ENCODE data around the gene GPR15. TPM values are rescaled to one million over a fixed set of nuclear protein-coding genes. Genes with fewer than 3 reads are reported as not detected.

GPR15 gene
- polyA plus RNA-seq, 1 donor from 2014 or later: not detected

DNA sequence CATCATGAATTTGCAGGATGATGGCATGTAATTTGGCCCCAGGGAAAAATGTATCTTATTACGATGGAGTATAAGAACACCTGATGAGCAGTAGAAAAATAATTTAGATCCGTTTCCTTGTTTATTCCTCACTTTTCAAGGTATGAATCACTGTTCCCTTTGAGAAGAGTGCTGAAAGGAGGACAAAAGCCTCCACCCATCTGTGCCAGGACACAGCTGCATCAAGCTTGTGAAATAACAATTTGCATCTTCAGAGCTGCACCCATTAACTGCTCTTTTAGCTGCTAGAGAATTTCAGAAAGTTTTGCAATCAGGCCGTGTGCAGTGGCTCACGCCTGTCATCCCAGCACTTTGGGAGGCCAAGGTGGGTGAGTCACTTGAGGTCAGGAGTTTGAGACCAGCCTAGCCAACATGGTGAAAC is 18.7 kb upstream of the GPR15 start:
- no peak for TF ChIP-seq EP300 (conservative IDR thresholded peaks at IDR 0.05; ENCODE audit: poor library complexity, severe bottlenecking)
- TF ChIP-seq RAD21 (conservative IDR thresholded peaks at IDR 0.05): no peak
- no peak for TF ChIP-seq EZH2 (IDR thresholded peaks at IDR 0.05; ENCODE audit: borderline replicate concordance, insufficient read depth, low read length, poor library complexity, severe bottlenecking)
- TF ChIP-seq MXI1 (conservative IDR thresholded peaks at IDR 0.05; ENCODE audit: poor library complexity, severe bottlenecking): no peak
- TF ChIP-seq, protein P1, sequence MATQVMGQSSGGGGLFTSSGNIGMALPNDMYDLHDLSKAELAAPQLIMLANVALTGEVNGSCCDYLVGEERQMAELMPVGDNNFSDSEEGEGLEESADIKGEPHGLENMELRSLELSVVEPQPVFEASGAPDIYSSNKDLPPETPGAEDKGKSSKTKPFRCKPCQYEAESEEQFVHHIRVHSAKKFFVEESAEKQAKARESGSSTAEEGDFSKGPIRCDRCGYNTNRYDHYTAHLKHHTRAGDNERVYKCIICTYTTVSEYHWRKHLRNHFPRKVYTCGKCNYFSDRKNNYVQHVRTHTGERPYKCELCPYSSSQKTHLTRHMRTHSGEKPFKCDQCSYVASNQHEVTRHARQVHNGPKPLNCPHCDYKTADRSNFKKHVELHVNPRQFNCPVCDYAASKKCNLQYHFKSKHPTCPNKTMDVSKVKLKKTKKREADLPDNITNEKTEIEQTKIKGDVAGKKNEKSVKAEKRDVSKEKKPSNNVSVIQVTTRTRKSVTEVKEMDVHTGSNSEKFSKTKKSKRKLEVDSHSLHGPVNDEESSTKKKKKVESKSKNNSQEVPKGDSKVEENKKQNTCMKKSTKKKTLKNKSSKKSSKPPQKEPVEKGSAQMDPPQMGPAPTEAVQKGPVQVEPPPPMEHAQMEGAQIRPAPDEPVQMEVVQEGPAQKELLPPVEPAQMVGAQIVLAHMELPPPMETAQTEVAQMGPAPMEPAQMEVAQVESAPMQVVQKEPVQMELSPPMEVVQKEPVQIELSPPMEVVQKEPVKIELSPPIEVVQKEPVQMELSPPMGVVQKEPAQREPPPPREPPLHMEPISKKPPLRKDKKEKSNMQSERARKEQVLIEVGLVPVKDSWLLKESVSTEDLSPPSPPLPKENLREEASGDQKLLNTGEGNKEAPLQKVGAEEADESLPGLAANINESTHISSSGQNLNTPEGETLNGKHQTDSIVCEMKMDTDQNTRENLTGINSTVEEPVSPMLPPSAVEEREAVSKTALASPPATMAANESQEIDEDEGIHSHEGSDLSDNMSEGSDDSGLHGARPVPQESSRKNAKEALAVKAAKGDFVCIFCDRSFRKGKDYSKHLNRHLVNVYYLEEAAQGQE (IDR thresholded peaks at IDR 0.05; ENCODE audit: borderline replicate concordance): no peak
- TF ChIP-seq TAF1 (IDR thresholded peaks at IDR 0.05; ENCODE audit: low read depth): no peak
- TF ChIP-seq, protein P2, sequence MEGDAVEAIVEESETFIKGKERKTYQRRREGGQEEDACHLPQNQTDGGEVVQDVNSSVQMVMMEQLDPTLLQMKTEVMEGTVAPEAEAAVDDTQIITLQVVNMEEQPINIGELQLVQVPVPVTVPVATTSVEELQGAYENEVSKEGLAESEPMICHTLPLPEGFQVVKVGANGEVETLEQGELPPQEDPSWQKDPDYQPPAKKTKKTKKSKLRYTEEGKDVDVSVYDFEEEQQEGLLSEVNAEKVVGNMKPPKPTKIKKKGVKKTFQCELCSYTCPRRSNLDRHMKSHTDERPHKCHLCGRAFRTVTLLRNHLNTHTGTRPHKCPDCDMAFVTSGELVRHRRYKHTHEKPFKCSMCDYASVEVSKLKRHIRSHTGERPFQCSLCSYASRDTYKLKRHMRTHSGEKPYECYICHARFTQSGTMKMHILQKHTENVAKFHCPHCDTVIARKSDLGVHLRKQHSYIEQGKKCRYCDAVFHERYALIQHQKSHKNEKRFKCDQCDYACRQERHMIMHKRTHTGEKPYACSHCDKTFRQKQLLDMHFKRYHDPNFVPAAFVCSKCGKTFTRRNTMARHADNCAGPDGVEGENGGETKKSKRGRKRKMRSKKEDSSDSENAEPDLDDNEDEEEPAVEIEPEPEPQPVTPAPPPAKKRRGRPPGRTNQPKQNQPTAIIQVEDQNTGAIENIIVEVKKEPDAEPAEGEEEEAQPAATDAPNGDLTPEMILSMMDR (IDR thresholded peaks at IDR 0.05; ENCODE audit: poor library complexity, severe bottlenecking): no peak
- TF ChIP-seq SMC3 (conservative IDR thresholded peaks at IDR 0.05; ENCODE audit: poor library complexity): no peak
- TF ChIP-seq POLR2AphosphoS5 (IDR thresholded peaks at IDR 0.05): no peak
- H3K27ac ChIP-seq (ENCODE audit: low read length): no peak overlapping the region
- H4K20me1 ChIP-seq (ENCODE audit: insufficient read depth): no peaks in the 10 kb centered on the region
- no peak overlapping the region for H3K4me3 ChIP-seq (ENCODE audit: low read length)
- H2AFZ ChIP-seq (ENCODE audit: low read depth, low read length): no peak overlapping the region
- no peak overlapping the region for H3K9ac ChIP-seq (ENCODE audit: low read length)
- H3K79me2 ChIP-seq (replicated peaks; ENCODE audit: insufficient read depth, low read length): no peaks in the 10 kb centered on the region
- no peaks in the 10 kb centered on the region for H3K9me2 ChIP-seq (ENCODE audit: insufficient read depth, low read length)
- H3F3A ChIP-seq (ENCODE audit: insufficient read depth, low read length, poor library complexity, severe bottlenecking): no peaks in the 10 kb centered on the region
- no peaks in the 10 kb centered on the region for H3K27me3 ChIP-seq (ENCODE audit: insufficient read depth, low read depth, low read length)
- no peak overlapping the region for H3K4me2 ChIP-seq (ENCODE audit: low read length)
- no peaks in the 10 kb centered on the region for H3K9me3 ChIP-seq (ENCODE audit: low read length)
- peaks cover under 1% of the 10 kb centered on the region for H3K36me3 ChIP-seq (ENCODE audit: insufficient read depth, low read length)

DNA sequence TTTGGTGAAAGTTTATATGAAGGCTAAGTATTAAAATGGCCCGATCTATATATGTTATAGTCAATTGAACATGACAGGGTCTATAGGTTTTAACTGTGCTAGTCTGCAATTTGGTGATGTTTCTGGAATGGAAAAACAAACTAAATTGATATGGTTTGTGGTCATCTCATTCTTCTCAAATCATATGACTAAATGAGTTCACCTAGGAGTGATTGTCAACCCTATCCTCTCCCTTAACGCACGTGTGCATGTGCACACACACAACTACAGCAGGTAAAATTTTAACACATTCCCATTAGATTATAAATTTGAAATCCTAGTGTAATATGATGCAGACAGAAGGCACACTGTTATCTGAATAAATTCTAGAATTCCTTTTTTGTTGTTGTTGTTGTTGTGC is 18.0 kb upstream of the GPR15 start:
- Histone ChIP-seq H3K27me3 (ENCODE audit: insufficient read depth, low read depth, low read length) (no peaks in the 10 kb centered on the region), H3K4me3 (ENCODE audit: low read length) (no peak overlapping the region), H3K4me2 (ENCODE audit: low read length) (no peak overlapping the region), H3K9me3 (ENCODE audit: low read length) (no peaks in the 10 kb centered on the region), H2AFZ (ENCODE audit: low read depth, low read length) (no peak overlapping the region), H3K27ac (ENCODE audit: low read length) (no peak overlapping the region), H3K79me2 (replicated peaks; ENCODE audit: insufficient read depth, low read length) (no peaks in the 10 kb centered on the region), H4K20me1 (ENCODE audit: insufficient read depth) (no peaks in the 10 kb centered on the region), H3K36me3 (ENCODE audit: insufficient read depth, low read length) (peaks cover 4% of the 10 kb centered on the region), H3K9me2 (ENCODE audit: insufficient read depth, low read length) (no peaks in the 10 kb centered on the region), H3F3A (ENCODE audit: insufficient read depth, low read length, poor library complexity, severe bottlenecking) (no peaks in the 10 kb centered on the region), H3K9ac (ENCODE audit: low read length) (no peak overlapping the region)
- TF ChIP-seq EP300 (conservative IDR thresholded peaks at IDR 0.05; ENCODE audit: poor library complexity, severe bottlenecking) (no peak), POLR2AphosphoS5 (IDR thresholded peaks at IDR 0.05) (no peak), EZH2 (IDR thresholded peaks at IDR 0.05; ENCODE audit: borderline replicate concordance, insufficient read depth, low read length, poor library complexity, severe bottlenecking) (no peak), TAF1 (IDR thresholded peaks at IDR 0.05; ENCODE audit: low read depth) (no peak), MXI1 (conservative IDR thresholded peaks at IDR 0.05; ENCODE audit: poor library complexity, severe bottlenecking) (no peak), SMC3 (conservative IDR thresholded peaks at IDR 0.05; ENCODE audit: poor library complexity) (no peak), RAD21 (conservative IDR thresholded peaks at IDR 0.05) (no peak)
- TF ChIP-seq, protein P1 (IDR thresholded peaks at IDR 0.05; ENCODE audit: borderline replicate concordance): no peak
- TF ChIP-seq, protein P2 (IDR thresholded peaks at IDR 0.05; ENCODE audit: poor library complexity, severe bottlenecking): no peak
